DMS114 treated with DMSO at 0.1 percent for 48 hours (cell line): ENCODE measurements around the gene FAM83G.
"Not testable (repeated sequence)": the region's sequence is repeated elsewhere in the genome, so short reads cannot be mapped to it uniquely, and the experiment has no call there.

ENCODE experiments used
- DNase-seq: peaks from one replicate; lab custom pipeline; 2025; ENCODE audit not compliant: unreplicated experiment; lab: John Stamatoyannopoulos, UW

The FAM83G gene

GRCh38 chr17:19023209-19023999 lies 18.8 kb upstream of the FAM83G start:
- DNase-seq, result no peak

GRCh38 chr17:19022747-19023146 lies 18.2 kb upstream of the FAM83G start:
- DNase-seq, result no peak

- DNase-seq, result no peak
Observed at GRCh38 chr17:19022128-19022527, 17.6 kb upstream of the FAM83G start.

GRCh38 chr17:19021622-19022083 lies 17.1 kb upstream of the FAM83G start:
- DNase-seq, result no peak

GRCh38 chr17:19021011-19021621 lies 16.6 kb upstream of the FAM83G start:
- DNase-seq, result not testable (repeated sequence)

GRCh38 chr17:19020016-19020415 lies 15.5 kb upstream of the FAM83G start:
- no peak for DNase-seq

- no peak for DNase-seq
Observed at GRCh38 chr17:19019041-19019941, 14.7 kb upstream of the FAM83G start.

GRCh38 chr17:19018600-19018950 lies 14.0 kb upstream of the FAM83G start:
- DNase-seq, result no peak

GRCh38 chr17:19017804-19018599 lies 13.4 kb upstream of the FAM83G start:
- no peak for DNase-seq

- no peak for DNase-seq
Observed at GRCh38 chr17:19017401-19017800, 12.8 kb upstream of the FAM83G start.

GRCh38 chr17:19016881-19017280 lies 12.3 kb upstream of the FAM83G start:
- no peak for DNase-seq

GRCh38 chr17:19016297-19016696 lies 11.7 kb upstream of the FAM83G start:
- no peak for DNase-seq

GRCh38 chr17:19015428-19015827 lies 10.9 kb upstream of the FAM83G start:
- no peak for DNase-seq

- DNase-seq, result no peak
Observed at GRCh38 chr17:19014628-19015215, 10.2 kb upstream of the FAM83G start.

- DNase-seq, result no peak
Observed at GRCh38 chr17:19013806-19014627, 9.5 kb upstream of the FAM83G start.

GRCh38 chr17:19013226-19013625 lies 8.7 kb upstream of the FAM83G start:
- DNase-seq, result no peak

GRCh38 chr17:19012171-19013080 lies 7.9 kb upstream of the FAM83G start:
- no peak for DNase-seq

GRCh38 chr17:19011581-19011980 lies 7.0 kb upstream of the FAM83G start:
- no peak for DNase-seq
